SU-DHL-6 (cell line): ENCODE results near the gene CERT1.
"Not testable (repeated sequence)": the region's sequence is repeated elsewhere in the genome, so short reads cannot be mapped to it uniquely, and the experiment has no call there.

Source experiments
- H2AFZ ChIP-seq: fragments of 200-600 bp; sonication (generic); 2 replicates; pipeline ENCODE4 v1.6.1; 2014; ENCODE audit warnings: low read depth, mild to moderate bottlenecking, moderate library complexity, mixed read lengths, antibody characterized with exemption, low read length; ENCODE audit not compliant: severe bottlenecking
- H3F3A ChIP-seq: fragments of 200-600 bp; shearing (Covaris generic); 2 replicates; pipeline ENCODE4 v1.6.0; 2016; ENCODE audit warnings: antibody characterized with exemption, mild to moderate bottlenecking; ENCODE audit not compliant: insufficient read depth
- H3K27ac ChIP-seq: fragments of 200-600 bp; sonication (generic); 2 replicates; pipeline ENCODE4 v1.5.1; 2016; ENCODE audit warnings: low read depth, mild to moderate bottlenecking, low read length, moderate library complexity, mixed read lengths
- H3K27me3 ChIP-seq: fragments of 200-600 bp; sonication (generic), shearing (Covaris generic); 2 replicates; pipeline ENCODE4 v1.6.0; 2014; ENCODE audit warnings: mild to moderate bottlenecking, low read length
- H3K36me3 ChIP-seq: fragments of 200-600 bp; sonication (generic); 2 replicates; pipeline ENCODE4 v1.6.1; 2014; ENCODE audit warnings: mild to moderate bottlenecking, low read length, mixed read lengths
- H3K4me2 ChIP-seq: fragments of 300-600, 200-600 bp; shearing (Covaris generic), sonication (generic); 2 replicates; pipeline ENCODE4 v1.6.0; 2014; ENCODE audit warnings: low read length, low read depth, mild to moderate bottlenecking; ENCODE audit not compliant: poor library complexity, severe bottlenecking
- H3K4me3 ChIP-seq: fragments of 200-600 bp; sonication (generic); 2 replicates; pipeline ENCODE4 v1.5.1; 2014; ENCODE audit warnings: antibody characterized with exemption, low read length, mild to moderate bottlenecking, mixed read lengths; ENCODE audit not compliant: insufficient read depth, poor library complexity, severe bottlenecking
- H3K79me2 ChIP-seq: fragments of 200-600 bp; sonication (generic); 2 replicates; pipeline ENCODE4 v1.6.1; 2014; ENCODE audit warnings: mild to moderate bottlenecking, low read length, moderate library complexity; ENCODE audit not compliant: insufficient read depth
- H3K9ac ChIP-seq: fragments of 200-600 bp; sonication (generic); 2 replicates; pipeline ENCODE4 v1.7.0; 2014; ENCODE audit warnings: mild to moderate bottlenecking, low read length
- H3K9me2 ChIP-seq: fragments of 200-600 bp; sonication (generic); replicated peaks from 2 replicates; pipeline ENCODE4 v1.6.1; 2014; ENCODE audit warnings: low read length; ENCODE audit not compliant: insufficient read depth
- H3K9me3 ChIP-seq: fragments of 200-600 bp; sonication (generic); 2 replicates; pipeline ENCODE4 v1.6.1; 2014; ENCODE audit warnings: low read length, mixed read lengths; ENCODE audit not compliant: insufficient read depth
- H4K20me1 ChIP-seq: fragments of 200-600 bp; sonication (generic); 2 replicates; pipeline ENCODE4 v1.6.1; 2014; ENCODE audit warnings: low read depth, mild to moderate bottlenecking, antibody characterized with exemption, low read length, moderate library complexity, mixed read lengths
- EZH2phosphoT487 ChIP-seq: fragments of 200-600 bp; sonication (generic), shearing (Covaris generic); conservative IDR thresholded peaks from 2 replicates; pipeline ENCODE4 v1.6.1; 2018; ENCODE audit warnings: mild to moderate bottlenecking, antibody characterized with exemption, low read length, moderate library complexity, mixed read lengths
- TF ChIP-seq, protein P1 (sequence below): fragments of 200-600 bp; sonication (generic); IDR thresholded peaks from one replicate; pipeline ENCODE4 v1.5.1; 2017; ENCODE audit warnings: antibody characterized with exemption, mild to moderate bottlenecking, low read length, moderate library complexity; ENCODE audit not compliant: insufficient read depth, poor library complexity, severe bottlenecking

Gene CERT1

DNA sequence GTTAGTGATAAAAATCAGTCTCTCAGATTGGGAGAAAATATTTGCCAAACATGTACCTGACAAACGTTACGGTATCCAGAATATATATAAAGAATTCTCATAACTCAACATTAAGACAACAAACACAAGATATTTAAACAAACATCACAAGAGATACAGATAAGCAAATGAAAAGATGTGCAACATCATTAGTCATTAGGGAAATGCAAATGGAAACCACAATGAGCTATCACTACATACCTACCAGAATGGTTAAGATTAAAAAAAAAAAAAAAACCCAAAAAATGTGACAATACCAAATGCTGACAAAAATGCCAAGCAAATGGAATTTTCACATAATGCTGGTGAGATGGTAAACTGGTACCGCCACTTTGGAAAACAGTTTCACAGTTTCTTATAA is 15.4 kb downstream of the CERT1 start:
- peaks cover 9% of the 10 kb centered on the region; the same call in 1 of the 2 replicates for H3K36me3 ChIP-seq
- TF ChIP-seq, protein P1, sequence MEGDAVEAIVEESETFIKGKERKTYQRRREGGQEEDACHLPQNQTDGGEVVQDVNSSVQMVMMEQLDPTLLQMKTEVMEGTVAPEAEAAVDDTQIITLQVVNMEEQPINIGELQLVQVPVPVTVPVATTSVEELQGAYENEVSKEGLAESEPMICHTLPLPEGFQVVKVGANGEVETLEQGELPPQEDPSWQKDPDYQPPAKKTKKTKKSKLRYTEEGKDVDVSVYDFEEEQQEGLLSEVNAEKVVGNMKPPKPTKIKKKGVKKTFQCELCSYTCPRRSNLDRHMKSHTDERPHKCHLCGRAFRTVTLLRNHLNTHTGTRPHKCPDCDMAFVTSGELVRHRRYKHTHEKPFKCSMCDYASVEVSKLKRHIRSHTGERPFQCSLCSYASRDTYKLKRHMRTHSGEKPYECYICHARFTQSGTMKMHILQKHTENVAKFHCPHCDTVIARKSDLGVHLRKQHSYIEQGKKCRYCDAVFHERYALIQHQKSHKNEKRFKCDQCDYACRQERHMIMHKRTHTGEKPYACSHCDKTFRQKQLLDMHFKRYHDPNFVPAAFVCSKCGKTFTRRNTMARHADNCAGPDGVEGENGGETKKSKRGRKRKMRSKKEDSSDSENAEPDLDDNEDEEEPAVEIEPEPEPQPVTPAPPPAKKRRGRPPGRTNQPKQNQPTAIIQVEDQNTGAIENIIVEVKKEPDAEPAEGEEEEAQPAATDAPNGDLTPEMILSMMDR: no peak
- TF ChIP-seq EZH2phosphoT487: no peak

DNA sequence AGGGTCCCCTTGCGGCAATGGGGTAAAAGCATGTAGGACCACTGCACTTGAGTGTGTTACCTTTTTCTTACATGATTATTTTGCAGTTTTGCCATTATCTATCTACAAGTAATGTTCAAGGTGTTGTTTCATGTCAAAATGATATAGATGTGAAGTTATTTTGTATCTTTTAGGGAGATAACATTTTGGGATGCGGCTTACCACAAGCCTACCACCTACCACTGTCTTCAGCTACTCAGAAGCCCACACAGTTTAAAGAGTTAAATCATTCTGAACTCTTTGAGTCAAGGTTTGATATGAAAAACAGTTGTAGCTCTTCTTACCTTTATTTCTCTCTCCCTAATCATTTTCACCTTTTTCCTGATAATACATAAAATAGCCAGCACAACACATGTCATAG is 19.8 kb downstream of the CERT1 start:
- H3K9me2 ChIP-seq: no peaks in the 10 kb centered on the region
- H3K79me2 ChIP-seq: peaks cover 10% of the 10 kb centered on the region; the same call in 1 of the 2 replicates
- no peak overlapping the region for H2AFZ ChIP-seq
- H3K36me3 ChIP-seq: 0 out of 2 replicates have a peak, but pooled peaks cover 9% of the 10 kb centered on the region
- H3K9ac ChIP-seq: no peak overlapping the region
- no peaks in the 10 kb centered on the region for H4K20me1 ChIP-seq
- H3K9me3 ChIP-seq: no peaks in the 10 kb centered on the region
- no peak overlapping the region for H3K27ac ChIP-seq
- no peak overlapping the region for H3K4me3 ChIP-seq
- no peak overlapping the region for H3K4me2 ChIP-seq
- no peak for TF ChIP-seq EZH2phosphoT487
- TF ChIP-seq, protein P1: no peak
- no peaks in the 10 kb centered on the region for H3K27me3 ChIP-seq
- H3F3A ChIP-seq: no peaks in the 10 kb centered on the region

More for the DNA sequence above, 15.4 kb downstream of the CERT1 start:
- Histone ChIP-seq H2AFZ (no peak overlapping the region), H4K20me1 (no peaks in the 10 kb centered on the region), H3K27ac (no peak overlapping the region), H3F3A (no peaks in the 10 kb centered on the region), H3K9me2 (no peaks in the 10 kb centered on the region), H3K9me3 (no peaks in the 10 kb centered on the region), H3K9ac (no peak overlapping the region), H3K4me2 (no peak overlapping the region), H3K27me3 (no peaks in the 10 kb centered on the region), H3K4me3 (no peak overlapping the region), H3K79me2 (no peaks in the 10 kb centered on the region; the same call in 1 of the 2 replicates)

DNA sequence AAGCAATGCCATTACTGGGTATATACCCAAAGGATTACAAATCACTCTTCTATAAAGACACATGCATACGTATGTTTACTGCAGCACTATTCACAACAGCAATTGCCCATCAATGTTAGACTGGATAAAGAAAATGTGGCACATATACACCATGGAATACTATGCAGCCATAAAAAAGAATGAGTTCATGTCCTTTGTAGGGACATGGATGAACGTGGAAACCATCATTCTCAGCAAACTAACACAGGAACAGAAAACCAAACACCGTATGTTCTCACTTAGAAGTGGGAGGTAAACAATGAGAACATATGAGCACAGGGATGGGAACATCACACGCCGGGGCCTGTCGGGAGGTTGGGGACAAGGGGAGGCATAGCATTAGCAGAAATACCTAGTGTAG is 21.6 kb downstream of the CERT1 start:
- H3K79me2 ChIP-seq: peaks cover 22% of the 10 kb centered on the region
- not testable (repeated sequence) for H3K27ac ChIP-seq

GRCh38 chr5:75484605-75485004 is 26.8 kb downstream of the CERT1 start:
- TF ChIP-seq, protein P1: no peak
- TF ChIP-seq EZH2phosphoT487: no peak
- Histone ChIP-seq H3K9me2 (no peaks in the 10 kb centered on the region), H3K79me2 (peaks cover 55% of the 10 kb centered on the region)

More for the DNA sequence above, 21.6 kb downstream of the CERT1 start:
- not testable (repeated sequence) for H3K9me3 ChIP-seq, H4K20me1 ChIP-seq, H3K4me3 ChIP-seq, H3K36me3 ChIP-seq, H2AFZ ChIP-seq, H3F3A ChIP-seq, H3K9me2 ChIP-seq, H3K27me3 ChIP-seq, H3K4me2 ChIP-seq, H3K9ac ChIP-seq

More at GRCh38 chr5:75484605-75485004, 26.8 kb downstream of the CERT1 start:
- Histone ChIP-seq H4K20me1 (no peaks in the 10 kb centered on the region), H3K9me3 (0 out of 2 replicates have a peak, but pooled peaks cover 6% of the 10 kb centered on the region), H3K27me3 (no peaks in the 10 kb centered on the region), H3K4me2 (no peak overlapping the region), H3K4me3 (no peak overlapping the region), H2AFZ (no peak overlapping the region), H3F3A (no peaks in the 10 kb centered on the region), H3K9ac (no peak overlapping the region), H3K36me3 (no peaks in the 10 kb centered on the region), H3K27ac (no peak overlapping the region)
